IPS-NIHi7 (cell line): ENCODE results near the gene CCDC92.
"Not testable (repeated sequence)": the region's sequence is repeated elsewhere in the genome, so short reads cannot be mapped to it uniquely, and the experiment has no call there.

ENCODE experiments used
- DNase-seq: peaks from one replicate; pipeline ENCODE4 v3.0.0; 2012; ENCODE audit warnings: mixed read lengths; ENCODE audit errors: extremely low spot score

CCDC92 gene

GRCh38 chr12:123949770-123950165 lies 22.9 kb downstream of the CCDC92 start:
- no peak for DNase-seq

GRCh38 chr12:123948796-123949769 lies 23.5 kb downstream of the CCDC92 start:
- no peak for DNase-seq

GRCh38 chr12:123948401-123948795 lies 24.2 kb downstream of the CCDC92 start:
- no peak for DNase-seq

GRCh38 chr12:123947531-123947930 lies 25.1 kb downstream of the CCDC92 start:
- not testable (repeated sequence) for DNase-seq

- not testable (repeated sequence) for DNase-seq
Measured at GRCh38 chr12:123946516-123947505, 25.8 kb downstream of the CCDC92 start.

- DNase-seq, result no peak
Measured at GRCh38 chr12:123946152-123946515, 26.5 kb downstream of the CCDC92 start.

- DNase-seq, result no peak
Measured at GRCh38 chr12:123945287-123946151, 27.1 kb downstream of the CCDC92 start.

- no peak for DNase-seq
Measured at GRCh38 chr12:123944696-123945095, 27.9 kb downstream of the CCDC92 start.

GRCh38 chr12:123943816-123944215 lies 28.8 kb downstream of the CCDC92 start:
- no peak for DNase-seq

GRCh38 chr12:123942911-123943648 lies 29.6 kb downstream of the CCDC92 start:
- no peak for DNase-seq

- no peak for DNase-seq
Measured at GRCh38 chr12:123942238-123942653, 30.4 kb downstream of the CCDC92 start.

- no peak for DNase-seq
Measured at GRCh38 chr12:123941624-123942237, 30.9 kb downstream of the CCDC92 start.

- no peak for DNase-seq
Measured at GRCh38 chr12:123941000-123941399, 31.6 kb downstream of the CCDC92 start.

- no peak for DNase-seq
Measured at GRCh38 chr12:123940627-123940966, 32.0 kb downstream of the CCDC92 start.

GRCh38 chr12:123939716-123940626 lies 32.7 kb downstream of the CCDC92 start:
- no peak for DNase-seq

GRCh38 chr12:123938679-123939480 lies 33.8 kb downstream of the CCDC92 start:
- peak; percentile 81 for DNase-seq

GRCh38 chr12:123937707-123938591 lies 34.7 kb downstream of the CCDC92 start:
- DNase-seq, result no peak
